Keratinocyte (primary cell): ENCODE measurements around the gene CDCP1. TPM values are rescaled to one million over a fixed set of nuclear protein-coding genes. Genes with fewer than 3 reads are reported as not detected.

Source experiments
- DNase-seq: peaks from one replicate; pipeline ENCODE4 v3.0.0-alpha.2; 2011; ENCODE audit warnings: low read depth, missing footprints, low spot score
- FAIRE-seq: peaks from 2 replicates; lab custom pipeline; 2011; peaks lifted over from hg19 to GRCh38; lab: Jason Lieb, UNC
- H2AFZ ChIP-seq: 2 replicates; pipeline ENCODE4 v1.6.0; 2012; ENCODE audit warnings: low read length, control low read depth, inconsistent platforms; ENCODE audit not compliant: control insufficient read depth
- H3K27ac ChIP-seq: 2 replicates; pipeline ENCODE4 v1.5.1; 2011; ENCODE audit warnings: low read length; ENCODE audit not compliant: control insufficient read depth, insufficient read depth
- H3K27me3 ChIP-seq: 3 replicates; pipeline ENCODE4 v1.6.0; 2011; ENCODE audit warnings: low read length; ENCODE audit not compliant: control insufficient read depth, insufficient read depth; ENCODE audit errors: extremely low read depth
- H3K36me3 ChIP-seq, 2 experiments: 2 replicates in 1 of 2; 3 replicates in 1 of 2; pipeline ENCODE4 v1.5.1; 2011; ENCODE audit warnings: low read length in 2 of 2, mild to moderate bottlenecking in 1 of 2; ENCODE audit not compliant: control insufficient read depth in 2 of 2, insufficient read depth in 2 of 2; ENCODE audit errors: extremely low read depth in 1 of 2
- H3K4me1 ChIP-seq: 3 replicates; pipeline ENCODE4 v1.5.1; 2011; ENCODE audit warnings: low read length; ENCODE audit not compliant: control insufficient read depth, insufficient read depth; ENCODE audit errors: extremely low read depth
- H3K4me2 ChIP-seq: 3 replicates; pipeline ENCODE4 v1.6.0; 2011; ENCODE audit warnings: low read depth, low read length; ENCODE audit not compliant: control insufficient read depth, insufficient read depth; ENCODE audit errors: extremely low read depth
- H3K4me3 ChIP-seq, 3 experiments: fragments of 200-600 bp in 1 of 3; sonication (generic) in 1 of 3; 2 replicates in 2 of 3; 3 replicates in 1 of 3; pipeline ENCODE4 v1.5.1; 2011 to 2016; ENCODE audit warnings: low read length in 3 of 3, mild to moderate bottlenecking in 3 of 3, control low read depth in 2 of 3, inconsistent platforms in 1 of 3, low read depth in 1 of 3, mixed read lengths in 1 of 3, mixed run types in 1 of 3, moderate library complexity in 1 of 3; ENCODE audit not compliant: control insufficient read depth in 2 of 3, insufficient read depth in 2 of 3; ENCODE audit errors: extremely low read depth in 1 of 3
- H3K79me2 ChIP-seq: 2 replicates; pipeline ENCODE4 v1.6.0; 2012; ENCODE audit warnings: low read length; ENCODE audit not compliant: control insufficient read depth, insufficient read depth
- H3K9ac ChIP-seq: 3 replicates; pipeline ENCODE4 v1.6.0; 2011; ENCODE audit warnings: low read length; ENCODE audit not compliant: control insufficient read depth, insufficient read depth; ENCODE audit errors: extremely low read depth
- H3K9me1 ChIP-seq: 3 replicates; pipeline ENCODE4 v1.6.0; 2011; ENCODE audit warnings: low read length; ENCODE audit not compliant: control insufficient read depth, insufficient read depth; ENCODE audit errors: extremely low read depth
- H3K9me3 ChIP-seq: 2 replicates; pipeline ENCODE4 v1.5.1; 2012; ENCODE audit warnings: low read depth, low read length; ENCODE audit not compliant: control insufficient read depth
- H4K20me1 ChIP-seq: 3 replicates; pipeline ENCODE4 v1.6.0; 2011; ENCODE audit warnings: low read length; ENCODE audit not compliant: control insufficient read depth, insufficient read depth; ENCODE audit errors: extremely low read depth
- EZH2 ChIP-seq: IDR thresholded peaks from one replicate; pipeline ENCODE4 v1.6.1; 2012; ENCODE audit warnings: inconsistent platforms, mild to moderate bottlenecking, low read length, moderate library complexity
- dilution Hi-C: fragments of 300-500 bp; cut with MboI; formaldehyde crosslinking; loops from one replicate; pipeline ENCODE4 v1.7.0; 2020; ENCODE audit warnings: low sequenced_read_pairs; ENCODE audit not compliant: extremely low pct_ligation_motif_present
- polyA plus RNA-seq, 5 experiments: library from polyadenylated mRNA; depleted of rRNA in 3 of 5; stranded (reverse) in 3 of 5; stranded (forward) in 1 of 5; unstranded in 1 of 5; fragments of >200 nt; gene quantifications; 1 replicate in 1 of 5; 2 replicates in 3 of 5; 3 replicates in 1 of 5; pipeline versions ENCODE4 v1.2.1 to v1.2.3, GENCODE V29; 2011 to 2012; ENCODE audit warnings: missing spikeins in 2 of 5, low read depth in 1 of 5, low replicate concordance in 1 of 5
- TF ChIP-seq, protein P1 (sequence below), 3 experiments: IDR thresholded peaks in 1 of 3; conservative IDR thresholded peaks in 1 of 3; optimal IDR thresholded peaks in 1 of 3; 2 replicates in 2 of 3; 3 replicates in 1 of 3; pipeline versions ENCODE3 to v1.5.1; 2011; ENCODE audit warnings: low read length in 3 of 3, mild to moderate bottlenecking in 3 of 3, moderate library complexity in 2 of 3, control low read depth in 1 of 3, inconsistent platforms in 1 of 3; ENCODE audit not compliant: insufficient read depth in 2 of 3; ENCODE audit errors: extremely low read depth in 1 of 3

CDCP1 gene
- polyA plus RNA-seq, 1 donor (not counting 4 experiments of a cell fraction or from before 2014, with no cell fraction given) = 85.8 TPM

DNA sequence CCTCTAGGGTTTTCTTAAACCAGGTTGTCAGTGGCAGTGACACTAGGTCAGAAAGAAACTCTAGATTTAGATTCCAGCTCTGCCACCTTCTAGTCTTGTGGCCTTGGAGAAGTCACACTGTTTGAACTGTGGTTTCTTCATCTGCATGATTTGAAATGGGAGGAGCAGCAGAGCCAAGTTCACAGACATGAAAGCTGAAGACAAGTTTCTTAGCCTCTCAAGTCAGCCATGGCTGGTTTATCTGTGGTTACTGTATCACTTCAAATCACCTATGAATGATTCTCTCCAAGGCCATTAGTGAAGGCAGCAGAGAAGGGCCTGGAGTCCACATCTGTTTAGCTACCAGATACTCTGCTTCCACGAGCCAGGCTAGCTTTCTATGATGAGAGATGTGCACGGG lies 104.5 kb downstream of the CDCP1 start:
- H3K4me3 ChIP-seq = no peak overlapping the region
- H3K9me1 ChIP-seq = no peaks in the 10 kb centered on the region
- DNase-seq = no peak
- no peaks in the 10 kb centered on the region for H3K9me3 ChIP-seq
- H3K36me3 ChIP-seq = no peaks in the 10 kb centered on the region
- H3K27ac ChIP-seq = no peak overlapping the region
- no peak overlapping the region for H2AFZ ChIP-seq
- H3K9ac ChIP-seq = no peak overlapping the region
- H3K4me2 ChIP-seq = no peak overlapping the region
- peaks cover 22% of the 10 kb centered on the region for H3K4me1 ChIP-seq
- dilution Hi-C loops = no loop called here
- no peaks in the 10 kb centered on the region for H4K20me1 ChIP-seq
- H3K27me3 ChIP-seq = no peaks in the 10 kb centered on the region
- TF ChIP-seq EZH2 = no peak
- no peaks in the 10 kb centered on the region for H3K79me2 ChIP-seq
- no peak for FAIRE-seq

DNA sequence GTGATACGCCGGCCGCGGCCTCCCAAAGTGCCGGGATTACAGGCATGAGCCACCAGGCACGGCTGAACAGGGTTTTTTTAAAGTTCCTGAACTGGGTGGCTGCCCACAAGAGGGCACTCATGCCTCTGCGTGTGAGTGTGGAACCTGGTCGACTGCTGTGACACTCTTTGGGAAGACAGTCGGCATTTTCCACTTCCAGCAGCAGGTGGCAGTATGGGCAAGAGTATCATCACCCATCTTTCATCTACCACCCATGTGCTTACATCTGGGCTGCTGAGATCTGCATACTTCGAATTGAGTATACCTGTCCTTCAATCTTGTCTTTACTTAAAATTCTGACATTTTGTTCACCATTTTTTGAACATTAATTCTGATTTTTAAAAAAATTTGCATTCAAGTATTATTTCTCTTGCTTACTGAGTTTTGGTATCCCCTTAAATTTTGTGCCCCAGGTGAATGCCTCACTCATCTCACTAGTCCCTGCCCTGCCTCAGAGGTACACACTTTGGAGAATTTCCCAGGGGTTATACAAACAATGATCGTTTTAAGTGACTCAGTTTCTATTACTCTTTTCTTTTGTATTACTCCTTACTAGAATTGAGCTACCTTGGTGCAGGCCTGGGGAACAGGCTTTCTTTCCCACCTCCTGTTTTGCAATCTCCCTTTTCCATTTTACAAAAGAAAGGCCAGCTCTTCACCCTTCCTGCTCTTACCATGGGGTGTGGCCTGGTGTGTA lies 108.3 kb downstream of the CDCP1 start:
- peak; percentile 93 for DNase-seq

More for the DNA sequence above, 108.3 kb downstream of the CDCP1 start:
- H3K27me3 ChIP-seq = no peaks in the 10 kb centered on the region
- H2AFZ ChIP-seq = no peak overlapping the region
- peak; percentile 97 for FAIRE-seq
- H3K27ac ChIP-seq = peak overlapping the region; percentile 30
- H4K20me1 ChIP-seq = no peaks in the 10 kb centered on the region
- no peak overlapping the region for H3K9ac ChIP-seq
- no peaks in the 10 kb centered on the region for H3K36me3 ChIP-seq
- peak overlapping the region; percentile 15 for H3K4me2 ChIP-seq
- H3K4me3 ChIP-seq = no peak overlapping the region
- dilution Hi-C loops = no loop called here
- TF ChIP-seq, protein P1, sequence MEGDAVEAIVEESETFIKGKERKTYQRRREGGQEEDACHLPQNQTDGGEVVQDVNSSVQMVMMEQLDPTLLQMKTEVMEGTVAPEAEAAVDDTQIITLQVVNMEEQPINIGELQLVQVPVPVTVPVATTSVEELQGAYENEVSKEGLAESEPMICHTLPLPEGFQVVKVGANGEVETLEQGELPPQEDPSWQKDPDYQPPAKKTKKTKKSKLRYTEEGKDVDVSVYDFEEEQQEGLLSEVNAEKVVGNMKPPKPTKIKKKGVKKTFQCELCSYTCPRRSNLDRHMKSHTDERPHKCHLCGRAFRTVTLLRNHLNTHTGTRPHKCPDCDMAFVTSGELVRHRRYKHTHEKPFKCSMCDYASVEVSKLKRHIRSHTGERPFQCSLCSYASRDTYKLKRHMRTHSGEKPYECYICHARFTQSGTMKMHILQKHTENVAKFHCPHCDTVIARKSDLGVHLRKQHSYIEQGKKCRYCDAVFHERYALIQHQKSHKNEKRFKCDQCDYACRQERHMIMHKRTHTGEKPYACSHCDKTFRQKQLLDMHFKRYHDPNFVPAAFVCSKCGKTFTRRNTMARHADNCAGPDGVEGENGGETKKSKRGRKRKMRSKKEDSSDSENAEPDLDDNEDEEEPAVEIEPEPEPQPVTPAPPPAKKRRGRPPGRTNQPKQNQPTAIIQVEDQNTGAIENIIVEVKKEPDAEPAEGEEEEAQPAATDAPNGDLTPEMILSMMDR (optimal IDR thresholded peaks at IDR 0.05 in 1 of 3, IDR thresholded peaks at IDR 0.05 in 1 of 3, conservative IDR thresholded peaks at IDR 0.05 in 1 of 3; ENCODE audit: extremely low read depth in 1 of 3, insufficient read depth in 2 of 3, low read length in 3 of 3) = peak; percentile 87 to 100 (median 99)
- TF ChIP-seq EZH2 = no peak
- peaks cover 15% of the 10 kb centered on the region for H3K4me1 ChIP-seq
- H3K9me1 ChIP-seq = no peaks in the 10 kb centered on the region
- H3K9me3 ChIP-seq = no peaks in the 10 kb centered on the region
- H3K79me2 ChIP-seq = no peaks in the 10 kb centered on the region
